ENCODE measurements around the gene MTHFR.

MTHFR gene

GRCh38 chr1:11772458-11772857 lies 33.3 kb downstream of the MTHFR start:
- no peak overlapping the region for H2BK120ac ChIP-seq (ENCODE audit: insufficient read depth, low read length, poor library complexity)
- no peak overlapping the region for H2AFZ ChIP-seq (ENCODE audit: insufficient read depth, low read length, poor library complexity)
- H2BK12ac ChIP-seq (ENCODE audit: low read length): no peak overlapping the region
- H4K12ac ChIP-seq (ENCODE audit: low read depth, low read length): no peak overlapping the region
- no peak overlapping the region for H3K4ac ChIP-seq (ENCODE audit: low read depth, low read length)
- no peaks in the 10 kb centered on the region for H3K4me1 ChIP-seq (ENCODE audit: control insufficient read depth in 1 of 2, insufficient read depth in 2 of 2, low read length in 2 of 2)
- no peak for DNase-seq
- H3K4me3 ChIP-seq (ENCODE audit: low read depth, low read length): no peak overlapping the region
- no peak overlapping the region for H3K9ac ChIP-seq (ENCODE audit: low read length)
- H3K36me3 ChIP-seq (ENCODE audit: control insufficient read depth in 1 of 2, insufficient read depth in 2 of 2, low read length in 2 of 2): no peaks in the 10 kb centered on the region
- WGBS (ENCODE audit: extremely low coverage, insufficient coverage, insufficient read length): no CpG with 5 or more reads among the region's 5 CpGs
- H3K27ac ChIP-seq (ENCODE audit: low read depth, low read length): no peak overlapping the region
- H2AK5ac ChIP-seq (ENCODE audit: low read length): no peak overlapping the region
- no peaks in the 10 kb centered on the region for H3K9me3 ChIP-seq (ENCODE audit: insufficient read depth, low read depth, low read length)
- no peaks in the 10 kb centered on the region for H3K79me2 ChIP-seq (ENCODE audit: control insufficient read depth, insufficient read depth, low read length, poor library complexity)
- H3K4me2 ChIP-seq (ENCODE audit: low read length): no peak overlapping the region
- no peak overlapping the region for H3K14ac ChIP-seq (ENCODE audit: low read length)
- H4K8ac ChIP-seq (ENCODE audit: low read depth, low read length): no peak overlapping the region
- no peak overlapping the region for H4K91ac ChIP-seq (ENCODE audit: low read depth, low read length)
- H3K23ac ChIP-seq (ENCODE audit: low read length): no peak overlapping the region
- no peaks in the 10 kb centered on the region for H3K27me3 ChIP-seq (ENCODE audit: insufficient read depth, low read length)
- no peak overlapping the region for H2BK5ac ChIP-seq (ENCODE audit: low read depth, low read length, poor library complexity)
- H3K79me1 ChIP-seq (ENCODE audit: low read length): no peaks in the 10 kb centered on the region
- H3K18ac ChIP-seq (ENCODE audit: low read length): no peak overlapping the region

GRCh38 chr1:11771481-11772043 lies 34.2 kb downstream of the MTHFR start:
- no peak overlapping the region for H3K4me3 ChIP-seq (ENCODE audit: low read depth, low read length)
- no peak for DNase-seq
- H3K18ac ChIP-seq (ENCODE audit: low read length): no peak overlapping the region
- H2AK5ac ChIP-seq (ENCODE audit: low read length): no peak overlapping the region
- no peaks in the 10 kb centered on the region for H3K79me2 ChIP-seq (ENCODE audit: control insufficient read depth, insufficient read depth, low read length, poor library complexity)
- H2BK120ac ChIP-seq (ENCODE audit: insufficient read depth, low read length, poor library complexity): no peak overlapping the region
- no peak overlapping the region for H4K8ac ChIP-seq (ENCODE audit: low read depth, low read length)
- no peak overlapping the region for H3K14ac ChIP-seq (ENCODE audit: low read length)
- no peak overlapping the region for H3K4me2 ChIP-seq (ENCODE audit: low read length)
- H3K79me1 ChIP-seq (ENCODE audit: low read length): no peaks in the 10 kb centered on the region
- no peak overlapping the region for H3K23ac ChIP-seq (ENCODE audit: low read length)
- H2BK12ac ChIP-seq (ENCODE audit: low read length): no peak overlapping the region
- H3K9ac ChIP-seq (ENCODE audit: low read length): no peak overlapping the region
- WGBS (ENCODE audit: extremely low coverage, insufficient coverage, insufficient read length): no CpG with 5 or more reads among the region's 11 CpGs
- no peak overlapping the region for H3K27ac ChIP-seq (ENCODE audit: low read depth, low read length)
- H3K9me3 ChIP-seq (ENCODE audit: insufficient read depth, low read depth, low read length): no peaks in the 10 kb centered on the region
- no peak overlapping the region for H4K91ac ChIP-seq (ENCODE audit: low read depth, low read length)
- no peak overlapping the region for H2AFZ ChIP-seq (ENCODE audit: insufficient read depth, low read length, poor library complexity)
- no peak overlapping the region for H4K12ac ChIP-seq (ENCODE audit: low read depth, low read length)
- no peaks in the 10 kb centered on the region for H3K4me1 ChIP-seq (ENCODE audit: control insufficient read depth in 1 of 2, insufficient read depth in 2 of 2, low read length in 2 of 2)
- H3K27me3 ChIP-seq (ENCODE audit: insufficient read depth, low read length): no peaks in the 10 kb centered on the region
- no peak overlapping the region for H3K4ac ChIP-seq (ENCODE audit: low read depth, low read length)
- H2BK5ac ChIP-seq (ENCODE audit: low read depth, low read length, poor library complexity): no peak overlapping the region
- no peaks in the 10 kb centered on the region for H3K36me3 ChIP-seq (ENCODE audit: control insufficient read depth in 1 of 2, insufficient read depth in 2 of 2, low read length in 2 of 2)

GRCh38 chr1:11770011-11770410 lies 35.8 kb downstream of the MTHFR start:
- no peak overlapping the region for H2BK5ac ChIP-seq (ENCODE audit: low read depth, low read length, poor library complexity)
- no peak overlapping the region for H2AFZ ChIP-seq (ENCODE audit: insufficient read depth, low read length, poor library complexity)
- no peaks in the 10 kb centered on the region for H3K36me3 ChIP-seq (ENCODE audit: control insufficient read depth in 1 of 2, insufficient read depth in 2 of 2, low read length in 2 of 2)
- no peaks in the 10 kb centered on the region for H3K79me1 ChIP-seq (ENCODE audit: low read length)
- H4K8ac ChIP-seq (ENCODE audit: low read depth, low read length): no peak overlapping the region
- no peak overlapping the region for H4K12ac ChIP-seq (ENCODE audit: low read depth, low read length)
- H3K4ac ChIP-seq (ENCODE audit: low read depth, low read length): no peak overlapping the region
- no peak overlapping the region for H3K27ac ChIP-seq (ENCODE audit: low read depth, low read length)
- no peak overlapping the region for H2BK12ac ChIP-seq (ENCODE audit: low read length)
- no peak for DNase-seq
- H3K27me3 ChIP-seq (ENCODE audit: insufficient read depth, low read length): no peaks in the 10 kb centered on the region
- no peak overlapping the region for H2BK120ac ChIP-seq (ENCODE audit: insufficient read depth, low read length, poor library complexity)
- no peaks in the 10 kb centered on the region for H3K4me1 ChIP-seq (ENCODE audit: control insufficient read depth in 1 of 2, insufficient read depth in 2 of 2, low read length in 2 of 2)
- H2AK5ac ChIP-seq (ENCODE audit: low read length): no peak overlapping the region
- H3K4me3 ChIP-seq (ENCODE audit: low read depth, low read length): no peak overlapping the region
- H3K9me3 ChIP-seq (ENCODE audit: insufficient read depth, low read depth, low read length): no peaks in the 10 kb centered on the region
- H3K79me2 ChIP-seq (ENCODE audit: control insufficient read depth, insufficient read depth, low read length, poor library complexity): no peaks in the 10 kb centered on the region
- no peak overlapping the region for H3K4me2 ChIP-seq (ENCODE audit: low read length)
- no peak overlapping the region for H3K14ac ChIP-seq (ENCODE audit: low read length)
- H3K9ac ChIP-seq (ENCODE audit: low read length): no peak overlapping the region
- H4K91ac ChIP-seq (ENCODE audit: low read depth, low read length): no peak overlapping the region
- H3K18ac ChIP-seq (ENCODE audit: low read length): no peak overlapping the region
- no peak overlapping the region for H3K23ac ChIP-seq (ENCODE audit: low read length)

- H2BK5ac ChIP-seq (ENCODE audit: low read depth, low read length, poor library complexity): no peak overlapping the region
- no peaks in the 10 kb centered on the region for H3K36me3 ChIP-seq (ENCODE audit: control insufficient read depth in 1 of 2, insufficient read depth in 2 of 2, low read length in 2 of 2)
- no peaks in the 10 kb centered on the region for H3K79me2 ChIP-seq (ENCODE audit: control insufficient read depth, insufficient read depth, low read length, poor library complexity)
- no peaks in the 10 kb centered on the region for H3K79me1 ChIP-seq (ENCODE audit: low read length)
- H2AK5ac ChIP-seq (ENCODE audit: low read length): no peak overlapping the region
- DNase-seq: no peak
- no peak overlapping the region for H4K91ac ChIP-seq (ENCODE audit: low read depth, low read length)
- no peak overlapping the region for H3K9ac ChIP-seq (ENCODE audit: low read length)
- no peak overlapping the region for H3K27ac ChIP-seq (ENCODE audit: low read depth, low read length)
- H3K27me3 ChIP-seq (ENCODE audit: insufficient read depth, low read length): no peaks in the 10 kb centered on the region
- H3K9me3 ChIP-seq (ENCODE audit: insufficient read depth, low read depth, low read length): no peaks in the 10 kb centered on the region
- H3K4ac ChIP-seq (ENCODE audit: low read depth, low read length): no peak overlapping the region
- no peak overlapping the region for H3K4me3 ChIP-seq (ENCODE audit: low read depth, low read length)
- no peak overlapping the region for H3K18ac ChIP-seq (ENCODE audit: low read length)
- H3K23ac ChIP-seq (ENCODE audit: low read length): no peak overlapping the region
- H2BK120ac ChIP-seq (ENCODE audit: insufficient read depth, low read length, poor library complexity): no peak overlapping the region
- H3K4me2 ChIP-seq (ENCODE audit: low read length): no peak overlapping the region
- no peak overlapping the region for H4K8ac ChIP-seq (ENCODE audit: low read depth, low read length)
- no peak overlapping the region for H4K12ac ChIP-seq (ENCODE audit: low read depth, low read length)
- H3K14ac ChIP-seq (ENCODE audit: low read length): no peak overlapping the region
- H2BK12ac ChIP-seq (ENCODE audit: low read length): no peak overlapping the region
- H3K4me1 ChIP-seq (ENCODE audit: control insufficient read depth in 1 of 2, insufficient read depth in 2 of 2, low read length in 2 of 2): no peaks in the 10 kb centered on the region
- no peak overlapping the region for H2AFZ ChIP-seq (ENCODE audit: insufficient read depth, low read length, poor library complexity)
- no CpG with 5 or more reads among the region's 4 CpGs for WGBS (ENCODE audit: extremely low coverage, insufficient coverage, insufficient read length)
Measured at GRCh38 chr1:11769274-11769673, 36.5 kb downstream of the MTHFR start.

All from trophoblast cell (in vitro differentiated cells and primary cell).